GM18499 (cell line): ENCODE data around the gene LYSMD3.

Source experiments
- ATAC-seq: cut with Tn5 transposase; IDR thresholded peaks from one replicate; pipeline ENCODE4 v1.9.1; 2021; ENCODE audit warnings: moderate number of reproducible peaks; ENCODE audit not compliant: insufficient read depth, unreplicated experiment

Gene LYSMD3

DNA sequence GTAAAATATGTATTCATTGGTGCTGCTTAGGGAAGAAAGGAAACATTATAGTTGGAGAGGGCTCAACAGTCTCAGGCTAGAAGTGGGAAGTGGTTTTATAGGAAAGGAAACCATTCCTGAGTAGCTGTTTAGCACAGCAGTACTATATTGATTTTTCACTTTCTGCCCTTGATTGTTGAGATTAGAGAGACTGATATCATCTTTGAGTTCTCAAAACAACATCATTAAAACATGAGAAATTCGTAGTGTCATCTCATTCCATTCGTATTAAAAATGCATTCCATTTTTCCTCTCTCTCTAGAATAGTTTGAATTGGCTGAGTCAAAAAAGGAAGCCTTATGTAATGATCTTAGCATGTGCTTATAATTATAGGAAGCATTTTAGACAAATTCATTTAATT lies 40.6 kb downstream of the LYSMD3 start:
- no peak for ATAC-seq

GRCh38 chr5:90484540-90484939 lies 44.8 kb downstream of the LYSMD3 start:
- no peak for ATAC-seq

- ATAC-seq: no peak
Observed at GRCh38 chr5:90483206-90483605, 46.2 kb downstream of the LYSMD3 start.

DNA sequence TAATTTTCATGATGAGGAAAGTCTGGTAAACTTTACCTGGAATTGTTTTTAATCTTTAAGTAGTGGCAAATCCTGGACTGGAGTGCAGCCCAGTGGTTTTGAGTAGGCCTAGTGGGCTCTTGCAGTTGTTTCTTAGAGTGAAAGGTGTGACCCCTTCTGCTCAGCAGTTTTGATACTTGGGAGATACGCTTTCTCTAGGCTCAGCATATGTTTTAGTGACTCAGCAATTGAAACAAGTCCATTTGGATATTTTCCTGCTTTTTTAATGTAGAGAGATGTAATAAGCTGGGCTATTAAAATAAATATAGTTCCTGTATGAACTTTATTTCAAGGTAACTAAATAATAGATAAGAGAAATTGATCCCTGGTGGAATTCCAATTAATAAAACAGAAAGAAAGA lies 48.7 kb downstream of the LYSMD3 start:
- ATAC-seq: no peak

- no peak for ATAC-seq
Observed at GRCh38 chr5:90479611-90480385, 49.6 kb downstream of the LYSMD3 start.

GRCh38 chr5:90477621-90478215 lies 51.7 kb downstream of the LYSMD3 start:
- no peak for ATAC-seq

- no peak for ATAC-seq
Observed at GRCh38 chr5:90477073-90477472, 52.3 kb downstream of the LYSMD3 start.

DNA sequence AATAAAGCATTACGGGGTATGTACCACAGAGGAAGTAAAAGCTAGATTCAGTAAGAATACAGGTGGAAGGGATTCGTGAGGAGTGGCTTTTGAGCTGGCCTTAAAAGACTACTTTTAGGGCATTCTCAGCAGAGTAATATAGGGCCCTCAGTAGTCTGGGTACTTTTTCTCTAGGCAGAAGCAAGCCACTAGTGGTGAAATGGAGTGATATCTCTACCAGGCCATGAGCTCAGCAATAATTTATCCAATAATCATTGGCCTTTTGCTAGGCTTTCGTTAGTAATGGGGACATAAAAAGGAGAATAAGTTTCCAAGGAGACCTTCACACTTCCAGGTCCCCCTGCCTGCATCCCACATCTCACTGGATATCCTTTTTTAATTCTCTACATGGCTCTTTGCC lies 53.0 kb downstream of the LYSMD3 start:
- no peak for ATAC-seq

- ATAC-seq: no peak
Observed at GRCh38 chr5:90475436-90475980, 53.9 kb downstream of the LYSMD3 start.

DNA sequence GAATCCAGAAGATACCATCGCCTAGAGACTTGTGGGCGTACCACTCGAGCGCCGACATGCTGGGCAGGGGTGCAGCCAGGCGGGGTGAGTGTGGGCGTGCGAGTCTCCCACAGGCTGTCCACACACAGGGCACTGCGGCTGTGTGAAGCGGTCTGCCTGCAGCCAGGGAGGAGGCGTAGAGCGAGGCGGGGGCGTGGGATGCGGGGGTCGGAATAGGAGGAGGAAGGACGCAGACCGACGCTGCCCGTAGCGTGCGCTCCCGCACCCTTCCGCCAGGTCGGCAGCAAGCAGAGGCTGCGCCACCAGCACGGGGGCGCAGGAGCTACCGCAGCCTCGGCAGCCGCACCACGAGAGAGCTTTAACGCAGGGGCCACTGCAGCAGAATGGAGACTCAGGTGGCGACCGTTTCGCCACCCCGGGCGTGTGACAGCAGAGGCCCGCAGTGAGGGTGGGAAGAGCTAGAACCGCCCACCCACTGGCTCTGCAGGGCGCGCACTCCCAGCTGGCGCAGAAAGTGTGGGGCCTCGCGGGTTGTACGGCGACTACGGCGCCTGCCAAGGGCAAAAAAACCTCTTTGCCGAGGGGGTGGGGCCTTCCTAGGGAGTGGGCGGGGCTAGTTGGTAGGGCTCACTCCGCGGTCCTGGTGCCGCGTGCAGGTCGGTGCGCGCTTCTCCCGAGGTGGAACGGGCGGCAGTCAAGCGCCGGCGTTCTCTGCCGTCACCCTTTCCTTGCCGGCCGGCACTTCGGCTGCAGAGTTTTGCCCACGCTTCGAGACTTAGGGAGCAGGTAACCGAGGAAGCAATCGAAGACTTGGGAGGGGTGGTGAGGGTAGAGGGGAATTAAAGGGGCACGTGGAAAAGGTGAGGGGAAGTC lies 54.9 kb downstream of the LYSMD3 start, which contains the start of the genes MBLAC2 and POLR3G:
MBLAC2 (minus strand) TSS at position 537 of the 873 bp plus-strand sequence; CDS start at position 58, 479 bp downstream.
POLR3G (plus strand) TSS at position 630 of the 873 bp plus-strand sequence. CDS start 10,704 bp downstream, outside the sequence.
- peak; percentile 78 for ATAC-seq

GRCh38 chr5:90473396-90474234 lies 55.8 kb downstream of the LYSMD3 start:
- ATAC-seq: peak; percentile 11

DNA sequence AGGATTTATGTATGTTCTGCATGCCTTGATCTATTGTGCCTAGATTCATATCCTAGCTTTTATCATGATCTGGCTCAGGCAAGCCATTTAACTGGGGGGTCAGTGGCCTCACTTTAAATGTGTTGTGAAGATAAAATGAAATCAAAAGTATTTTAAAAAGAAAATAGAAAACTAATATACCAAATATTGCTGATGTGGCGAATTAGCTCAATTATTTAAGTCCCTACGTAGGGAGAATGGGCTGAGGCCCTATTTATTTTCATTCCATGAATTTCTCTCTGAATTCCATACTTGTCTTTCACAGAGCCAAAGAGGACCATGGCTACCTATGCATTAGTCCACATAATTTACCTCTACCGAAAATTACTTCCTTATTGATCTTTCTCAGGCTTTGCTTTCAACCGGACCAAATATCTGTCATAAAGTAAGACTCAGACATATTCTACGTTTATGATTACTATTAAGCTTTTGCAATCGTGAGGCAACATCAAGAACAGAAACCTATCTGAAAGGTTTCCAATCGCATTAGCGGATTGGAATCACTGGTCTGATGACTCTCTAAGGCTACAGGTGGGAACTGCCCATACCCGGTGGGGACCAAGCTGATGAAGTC lies 56.5 kb downstream of the LYSMD3 start:
- no peak for ATAC-seq
